Vagina (tissue), 2 donors: ENCODE measurements around the gene GRIK3.

Source experiments
- POLR2A ChIP-seq, 2 donors: fragments of 450-650 bp; IDR thresholded peaks; one replicate each; pipeline ENCODE4 v1.6.1; 2017; ENCODE audit warnings: antibody characterized with exemption in 2 of 2, mild to moderate bottlenecking in 2 of 2, moderate library complexity in 2 of 2
- TF ChIP-seq, protein P1 (sequence below), 3 experiments: fragments of 450-650 bp in 2 of 3; fragments of 200-600 bp in 1 of 3; sonication (generic) in 1 of 3; IDR thresholded peaks; one replicate each; pipeline ENCODE4 v1.5.1; 2017 to 2019; ENCODE audit warnings: antibody characterized with exemption in 3 of 3, mild to moderate bottlenecking in 2 of 3, moderate library complexity in 2 of 3

DNA sequence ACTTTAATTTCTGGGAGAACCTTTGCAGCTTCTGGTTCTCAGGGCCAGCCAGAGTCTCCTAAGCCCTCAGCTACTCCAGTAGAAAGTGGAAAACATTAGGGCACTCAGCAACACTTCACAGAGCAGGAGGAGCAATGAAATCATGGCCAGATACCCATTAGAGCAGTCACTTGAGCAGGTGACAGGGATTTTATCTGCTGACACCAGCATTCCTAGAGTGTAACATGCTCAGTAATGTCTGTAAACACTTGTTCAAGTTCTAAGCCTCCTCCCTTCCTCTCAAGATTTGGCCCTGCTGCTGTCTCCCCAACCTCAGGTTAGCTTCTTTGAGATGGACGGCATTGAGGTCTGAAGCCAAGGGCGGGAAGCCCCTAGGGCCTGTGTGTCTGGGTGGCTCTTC, 218.0 kb downstream of the GRIK3 start:
- TF ChIP-seq, protein P1, sequence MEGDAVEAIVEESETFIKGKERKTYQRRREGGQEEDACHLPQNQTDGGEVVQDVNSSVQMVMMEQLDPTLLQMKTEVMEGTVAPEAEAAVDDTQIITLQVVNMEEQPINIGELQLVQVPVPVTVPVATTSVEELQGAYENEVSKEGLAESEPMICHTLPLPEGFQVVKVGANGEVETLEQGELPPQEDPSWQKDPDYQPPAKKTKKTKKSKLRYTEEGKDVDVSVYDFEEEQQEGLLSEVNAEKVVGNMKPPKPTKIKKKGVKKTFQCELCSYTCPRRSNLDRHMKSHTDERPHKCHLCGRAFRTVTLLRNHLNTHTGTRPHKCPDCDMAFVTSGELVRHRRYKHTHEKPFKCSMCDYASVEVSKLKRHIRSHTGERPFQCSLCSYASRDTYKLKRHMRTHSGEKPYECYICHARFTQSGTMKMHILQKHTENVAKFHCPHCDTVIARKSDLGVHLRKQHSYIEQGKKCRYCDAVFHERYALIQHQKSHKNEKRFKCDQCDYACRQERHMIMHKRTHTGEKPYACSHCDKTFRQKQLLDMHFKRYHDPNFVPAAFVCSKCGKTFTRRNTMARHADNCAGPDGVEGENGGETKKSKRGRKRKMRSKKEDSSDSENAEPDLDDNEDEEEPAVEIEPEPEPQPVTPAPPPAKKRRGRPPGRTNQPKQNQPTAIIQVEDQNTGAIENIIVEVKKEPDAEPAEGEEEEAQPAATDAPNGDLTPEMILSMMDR (IDR thresholded peaks at IDR 0.05) = no peak
- TF ChIP-seq POLR2A (IDR thresholded peaks at IDR 0.05) = no peak
